HL-60 (cell line): ENCODE measurements around the gene ASCL2.

ENCODE experiments used
- GABPA ChIP-seq: IDR thresholded peaks from 2 replicates; pipeline ENCODE4 v1.6.1; 2012; ENCODE audit warnings: low read depth
- TF ChIP-seq, protein P1 (sequence below): IDR thresholded peaks from one replicate; pipeline ENCODE4 v1.5.1; 2011; ENCODE audit warnings: low read length, control low read depth, inconsistent platforms; ENCODE audit not compliant: insufficient read depth
- TF ChIP-seq, protein P2 (sequence below): IDR thresholded peaks from 2 replicates; pipeline ENCODE4 v1.6.1; 2012; ENCODE audit warnings: low read depth; ENCODE audit not compliant: insufficient replicate concordance

- TF ChIP-seq, protein P1, sequence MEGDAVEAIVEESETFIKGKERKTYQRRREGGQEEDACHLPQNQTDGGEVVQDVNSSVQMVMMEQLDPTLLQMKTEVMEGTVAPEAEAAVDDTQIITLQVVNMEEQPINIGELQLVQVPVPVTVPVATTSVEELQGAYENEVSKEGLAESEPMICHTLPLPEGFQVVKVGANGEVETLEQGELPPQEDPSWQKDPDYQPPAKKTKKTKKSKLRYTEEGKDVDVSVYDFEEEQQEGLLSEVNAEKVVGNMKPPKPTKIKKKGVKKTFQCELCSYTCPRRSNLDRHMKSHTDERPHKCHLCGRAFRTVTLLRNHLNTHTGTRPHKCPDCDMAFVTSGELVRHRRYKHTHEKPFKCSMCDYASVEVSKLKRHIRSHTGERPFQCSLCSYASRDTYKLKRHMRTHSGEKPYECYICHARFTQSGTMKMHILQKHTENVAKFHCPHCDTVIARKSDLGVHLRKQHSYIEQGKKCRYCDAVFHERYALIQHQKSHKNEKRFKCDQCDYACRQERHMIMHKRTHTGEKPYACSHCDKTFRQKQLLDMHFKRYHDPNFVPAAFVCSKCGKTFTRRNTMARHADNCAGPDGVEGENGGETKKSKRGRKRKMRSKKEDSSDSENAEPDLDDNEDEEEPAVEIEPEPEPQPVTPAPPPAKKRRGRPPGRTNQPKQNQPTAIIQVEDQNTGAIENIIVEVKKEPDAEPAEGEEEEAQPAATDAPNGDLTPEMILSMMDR: no peak
- TF ChIP-seq, protein P2, sequence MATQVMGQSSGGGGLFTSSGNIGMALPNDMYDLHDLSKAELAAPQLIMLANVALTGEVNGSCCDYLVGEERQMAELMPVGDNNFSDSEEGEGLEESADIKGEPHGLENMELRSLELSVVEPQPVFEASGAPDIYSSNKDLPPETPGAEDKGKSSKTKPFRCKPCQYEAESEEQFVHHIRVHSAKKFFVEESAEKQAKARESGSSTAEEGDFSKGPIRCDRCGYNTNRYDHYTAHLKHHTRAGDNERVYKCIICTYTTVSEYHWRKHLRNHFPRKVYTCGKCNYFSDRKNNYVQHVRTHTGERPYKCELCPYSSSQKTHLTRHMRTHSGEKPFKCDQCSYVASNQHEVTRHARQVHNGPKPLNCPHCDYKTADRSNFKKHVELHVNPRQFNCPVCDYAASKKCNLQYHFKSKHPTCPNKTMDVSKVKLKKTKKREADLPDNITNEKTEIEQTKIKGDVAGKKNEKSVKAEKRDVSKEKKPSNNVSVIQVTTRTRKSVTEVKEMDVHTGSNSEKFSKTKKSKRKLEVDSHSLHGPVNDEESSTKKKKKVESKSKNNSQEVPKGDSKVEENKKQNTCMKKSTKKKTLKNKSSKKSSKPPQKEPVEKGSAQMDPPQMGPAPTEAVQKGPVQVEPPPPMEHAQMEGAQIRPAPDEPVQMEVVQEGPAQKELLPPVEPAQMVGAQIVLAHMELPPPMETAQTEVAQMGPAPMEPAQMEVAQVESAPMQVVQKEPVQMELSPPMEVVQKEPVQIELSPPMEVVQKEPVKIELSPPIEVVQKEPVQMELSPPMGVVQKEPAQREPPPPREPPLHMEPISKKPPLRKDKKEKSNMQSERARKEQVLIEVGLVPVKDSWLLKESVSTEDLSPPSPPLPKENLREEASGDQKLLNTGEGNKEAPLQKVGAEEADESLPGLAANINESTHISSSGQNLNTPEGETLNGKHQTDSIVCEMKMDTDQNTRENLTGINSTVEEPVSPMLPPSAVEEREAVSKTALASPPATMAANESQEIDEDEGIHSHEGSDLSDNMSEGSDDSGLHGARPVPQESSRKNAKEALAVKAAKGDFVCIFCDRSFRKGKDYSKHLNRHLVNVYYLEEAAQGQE: no peak
- no peak for TF ChIP-seq GABPA
Observed at GRCh38 chr11:2300290-2300935, 30.0 kb upstream of the ASCL2 start.
